ENCODE measurements around the gene FGR.
A peak's percentile ranks its signal among the peaks of the same experiment; 100 is the strongest.

FGR gene

GRCh38 chr1:27566462-27567145 is 68.4 kb downstream of the FGR start:
- DNase-seq = no peak

GRCh38 chr1:27564710-27565649 is 70.0 kb downstream of the FGR start:
- no peak for DNase-seq

GRCh38 chr1:27563591-27564471 is 71.2 kb downstream of the FGR start:
- peak; percentile 68 to 76 for DNase-seq

- no peak for DNase-seq
Observed at GRCh38 chr1:27563341-27563590, 71.7 kb downstream of the FGR start.

- DNase-seq = no peak
Observed at GRCh38 chr1:27562534-27563340, 72.2 kb downstream of the FGR start.

Data from inflammatory macrophage (primary cell).